ENCODE results near the gene PTPRM. TPM values are rescaled to one million over a fixed set of nuclear protein-coding genes. Genes with fewer than 3 reads are reported as not detected.

Gene PTPRM
- total and polyA plus RNA-seq, 2 of the 4 experiments (the other 2 are of a cell fraction) = 28.3 to 51.2 TPM

DNA sequence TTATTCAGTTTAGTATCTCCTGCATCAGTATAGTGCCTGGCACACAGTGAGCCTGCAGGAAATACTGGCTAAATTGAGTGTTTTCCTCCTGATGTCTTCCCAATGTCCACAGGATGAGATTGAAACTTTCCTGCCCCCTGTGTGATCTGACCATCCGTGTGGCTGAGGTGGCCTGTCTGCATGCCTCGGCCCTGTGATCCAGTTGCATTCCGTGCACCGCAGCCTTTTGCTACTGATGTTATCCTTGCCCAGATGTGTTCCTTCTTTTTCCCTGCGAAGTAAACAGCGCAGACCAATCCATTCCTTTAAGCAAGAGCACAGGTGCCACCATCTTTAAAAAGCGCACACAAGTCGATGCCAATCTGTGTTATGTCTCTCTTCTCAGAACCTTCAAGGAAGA, 462.6 kb downstream of the PTPRM start:
- H2AFZ ChIP-seq (replicated peaks; ENCODE audit: low read length, poor library complexity) = no peak overlapping the region
- ChIA-PET CTCF (no interaction called here), POLR2A (ENCODE audit: unreplicated experiment) (no interaction called here)
- H4K91ac ChIP-seq (ENCODE audit: insufficient read depth, low read depth, low read length) = no peak overlapping the region
- H2AK5ac ChIP-seq (ENCODE audit: low read depth, low read length) = no peak overlapping the region
- no peak overlapping the region for H3K56ac ChIP-seq (ENCODE audit: extremely low read depth, insufficient read depth, low read length)
- peaks cover 4% of the 10 kb centered on the region in 2 experiments; a peak in 2 of 4 replicates for H3K79me1 ChIP-seq (ENCODE audit: low read depth in 1 of 2, low read length in 2 of 2)
- no peaks in the 10 kb centered on the region for H3K9me3 ChIP-seq (ENCODE audit: control insufficient read depth, insufficient read depth, low read length)
- in situ Hi-C loops (cut with MboI; ENCODE audit: low sequenced_read_pairs) (no loop called here), dilution Hi-C loops (cut with HindIII; ENCODE audit: low sequenced_read_pairs, unreplicated experiment) (no loop called here), intact Hi-C loops (cut with micrococcal nuclease) (no loop called here)
- H3K9ac ChIP-seq (ENCODE audit: low read depth, low read length) = no peak overlapping the region
- H3K23ac ChIP-seq (ENCODE audit: low read depth, low read length) = no peak overlapping the region
- no peaks in the 10 kb centered on the region for H3K4me1 ChIP-seq (ENCODE audit: control insufficient read depth, insufficient read depth, low read length)
- DNase-seq (no peak), ATAC-seq (ENCODE audit: low read depth) (no peak)
- H3K4me3 ChIP-seq (ENCODE audit: insufficient read depth, low read depth, low read length) = no peak overlapping the region
- no peak overlapping the region for H3K14ac ChIP-seq (replicated peaks; ENCODE audit: low read depth, low read length)
- no peak overlapping the region for H2BK20ac ChIP-seq (ENCODE audit: low read depth, low read length)
- no peak overlapping the region for H3K4me2 ChIP-seq (ENCODE audit: low read depth, low read length)
- H2BK5ac ChIP-seq (ENCODE audit: low read depth, low read length, poor library complexity, severe bottlenecking) = no peak overlapping the region
- no peak overlapping the region for H2BK120ac ChIP-seq (ENCODE audit: low read depth, low read length)
- no peaks in the 10 kb centered on the region for H3K27me3 ChIP-seq (ENCODE audit: control insufficient read depth, insufficient read depth, low read length)
- H3K36me3 ChIP-seq (ENCODE audit: control insufficient read depth, insufficient read depth, low read length) = no peaks in the 10 kb centered on the region
- no peaks in the 10 kb centered on the region for H4K20me1 ChIP-seq (ENCODE audit: insufficient read depth, low read length)
- H4K8ac ChIP-seq (ENCODE audit: low read depth in 2 of 2, low read length in 2 of 2) = no peak overlapping the region
- 90% methylated on average over 2 of the region's 8 CpGs; no CpG with 5 or more reads in 1 of the 2 experiments for WGBS, 2 experiments (ENCODE audit: extremely low coverage in 2 of 2, insufficient read length in 1 of 2)
- no peak overlapping the region for H3K18ac ChIP-seq (ENCODE audit: low read depth, low read length)
- no TSS peak for BruUV-seq (replicated peaks)
- no peak overlapping the region for H3K27ac ChIP-seq (ENCODE audit: insufficient read depth, low read length)
- peaks cover 8% of the 10 kb centered on the region; the same call in 1 of the 2 replicates for H3K9me1 ChIP-seq (ENCODE audit: insufficient read depth, low read length)
- no peak overlapping the region; the same call in 1 of the 2 replicates for H3K4ac ChIP-seq (ENCODE audit: low read depth, low read length)
- H4K5ac ChIP-seq (ENCODE audit: low read depth, low read length) = no peak overlapping the region
- no peak overlapping the region for H2AK9ac ChIP-seq (replicated peaks; ENCODE audit: low read depth, low read length, poor library complexity)
- TF ChIP-seq RFX5 (IDR thresholded peaks at IDR 0.05; ENCODE audit: low read depth, low read length) = no peak
- TF ChIP-seq MAZ (IDR thresholded peaks at IDR 0.05; ENCODE audit: borderline replicate concordance, low read depth, low read length) = no peak
- no peak for TF ChIP-seq BHLHE40 (IDR thresholded peaks at IDR 0.05; ENCODE audit: low read depth, low read length)
- TF ChIP-seq NFE2L2 (IDR thresholded peaks at IDR 0.05; ENCODE audit: low read depth, low read length) = no peak
- no peak for TF ChIP-seq CEBPB (IDR thresholded peaks at IDR 0.05; ENCODE audit: low read depth, low read length)
- TF ChIP-seq SMC3 (IDR thresholded peaks at IDR 0.05; ENCODE audit: low read depth, low read length) = no peak
- no peak for TF ChIP-seq MAFK (IDR thresholded peaks at IDR 0.05; ENCODE audit: low read depth, low read length)
- H2BK15ac ChIP-seq (ENCODE audit: low read depth, low read length) = no peak overlapping the region
